WTC11 (cell line): Measurements from ENCODE around the gene MRC2. TPM values are rescaled to one million over a fixed set of nuclear protein-coding genes. Genes with fewer than 3 reads are reported as not detected.

Source experiments
- ATAC-seq: fragments of 200-7000 bp; cut with Tn5 transposase; 2 replicates; pipeline ENCODE4 v1.10.0; 2021; ENCODE audit warnings: mild to moderate bottlenecking, moderate library complexity
- CTCF ChIA-PET: fragments of 300-600 bp; sonication (Branson Sonifier 250); formaldehyde crosslinking; loops from one replicate; lab custom pipeline; 2021; ENCODE audit warnings: antibody characterized with exemption; lab: Charles Lee
- POLR2A ChIA-PET: fragments of 350-600 bp; sonication (Branson Sonifier 250); formaldehyde crosslinking; loops from one replicate; lab custom pipeline; 2021; ENCODE audit warnings: antibody characterized with exemption; lab: Charles Lee
- DNase-seq: peaks from one replicate; pipeline ENCODE4 v3.0.0; 2021; ENCODE audit warnings: low spot score
- H3K27ac Mint-ChIP-seq: 2 replicates; pipeline ENCODE4 v1.8.0; 2021; ENCODE audit warnings: mixed read lengths
- H3K27me3 Mint-ChIP-seq: 2 replicates; pipeline ENCODE4 v1.8.0; 2021; ENCODE audit warnings: low read depth, mild to moderate bottlenecking, moderate library complexity, mixed read lengths
- H3K36me3 Mint-ChIP-seq: 2 replicates; pipeline ENCODE4 v1.8.0; 2021; ENCODE audit warnings: mixed read lengths
- H3K4me1 Mint-ChIP-seq: 2 replicates; pipeline ENCODE4 v1.8.0; 2022; ENCODE audit warnings: mixed read lengths
- H3K4me3 Mint-ChIP-seq: 2 replicates; pipeline ENCODE4 v1.8.0; 2021; ENCODE audit warnings: mild to moderate bottlenecking, moderate library complexity, mixed read lengths
- H3K9me3 Mint-ChIP-seq: 2 replicates; pipeline ENCODE4 v1.8.0; 2021; ENCODE audit warnings: mixed read lengths
- ATF1 ChIP-seq: sonication (generic); formaldehyde crosslinking; IDR thresholded peaks from 2 replicates; pipeline ENCODE4 v1.8.1; 2023; ENCODE audit warnings: mild to moderate bottlenecking, moderate library complexity, missing genetic modification reagents
- CBFB ChIP-seq: sonication (generic); formaldehyde crosslinking; IDR thresholded peaks from 2 replicates; pipeline ENCODE4 v1.8.1; 2022; ENCODE audit warnings: mild to moderate bottlenecking, low read depth, missing genetic modification reagents
- FOXJ3 ChIP-seq: sonication (generic); formaldehyde crosslinking; IDR thresholded peaks from 2 replicates; pipeline ENCODE4 v1.9.0; 2021; ENCODE audit warnings: missing genetic modification reagents, mild to moderate bottlenecking, borderline replicate concordance
- HMGXB4 ChIP-seq: sonication (generic); formaldehyde crosslinking; IDR thresholded peaks from 2 replicates; pipeline ENCODE4 v1.8.1; 2023; ENCODE audit warnings: mild to moderate bottlenecking, moderate library complexity, missing genetic modification reagents
- IRF1 ChIP-seq: sonication (generic); formaldehyde crosslinking; IDR thresholded peaks from 2 replicates; pipeline ENCODE4 v1.8.0; 2023; ENCODE audit warnings: missing genetic modification reagents
- MYBL2 ChIP-seq: sonication (generic); formaldehyde crosslinking; IDR thresholded peaks from 2 replicates; pipeline ENCODE4 v1.8.1; 2023; ENCODE audit warnings: mild to moderate bottlenecking, moderate library complexity, missing genetic modification reagents
- NR1H2 ChIP-seq: sonication (generic); formaldehyde crosslinking; IDR thresholded peaks from 2 replicates; pipeline ENCODE4 v1.9.0; 2021; ENCODE audit warnings: mild to moderate bottlenecking, moderate library complexity, missing genetic modification reagents
- TEAD1 ChIP-seq: sonication (generic); formaldehyde crosslinking; IDR thresholded peaks from 2 replicates; pipeline ENCODE4 v1.8.0; 2022; ENCODE audit warnings: mild to moderate bottlenecking, missing genetic modification reagents
- TP53 ChIP-seq: sonication (generic); formaldehyde crosslinking; IDR thresholded peaks from 2 replicates; pipeline ENCODE4 v1.8.1; 2023; ENCODE audit warnings: mild to moderate bottlenecking, missing genetic modification reagents
- ZNF423 ChIP-seq: fragments of 250-450 bp; sonication (Bioruptor Pico); IDR thresholded peaks from 2 replicates; pipeline ENCODE4 v2.1.2; 2022; ENCODE audit warnings: mild to moderate bottlenecking, moderate library complexity
- ZNF512 ChIP-seq: sonication (generic); formaldehyde crosslinking; IDR thresholded peaks from 2 replicates; pipeline ENCODE4 v1.8.1; 2022; ENCODE audit warnings: missing genetic modification reagents, borderline replicate concordance
- ZSCAN18 ChIP-seq: fragments of 250-450 bp; sonication (Bioruptor Pico); IDR thresholded peaks from 2 replicates; pipeline ENCODE4 v2.1.2; 2022; ENCODE audit warnings: mild to moderate bottlenecking, moderate library complexity
- total RNA-seq: library from RNA; stranded (reverse); gene quantifications from 3 replicates; pipeline ENCODE4 v1.2.3, GENCODE V29; 2021
- TF ChIP-seq, protein P1 (sequence below): sonication (generic); formaldehyde crosslinking; IDR thresholded peaks from 2 replicates; pipeline ENCODE4 v1.8.1; 2023; ENCODE audit warnings: mild to moderate bottlenecking, missing genetic modification reagents
- TF ChIP-seq, protein P2 (sequence below): sonication (generic); formaldehyde crosslinking; IDR thresholded peaks from 2 replicates; pipeline ENCODE4 v1.8.0; 2022; ENCODE audit warnings: missing genetic modification reagents
- TF ChIP-seq, protein P3 (sequence below): sonication (generic); formaldehyde crosslinking; conservative IDR thresholded peaks from 2 replicates; pipeline ENCODE4 v1.8.1; 2022; ENCODE audit warnings: mild to moderate bottlenecking, missing genetic modification reagents
- TF ChIP-seq, protein P4 (sequence below): fragments of 250-450 bp; sonication (Bioruptor Pico); IDR thresholded peaks from 2 replicates; pipeline ENCODE4 v1.9.0; 2021; ENCODE audit warnings: mild to moderate bottlenecking

MRC2 gene
- total RNA-seq, 1 experiment from 2014 or later, result 35.3 TPM

DNA sequence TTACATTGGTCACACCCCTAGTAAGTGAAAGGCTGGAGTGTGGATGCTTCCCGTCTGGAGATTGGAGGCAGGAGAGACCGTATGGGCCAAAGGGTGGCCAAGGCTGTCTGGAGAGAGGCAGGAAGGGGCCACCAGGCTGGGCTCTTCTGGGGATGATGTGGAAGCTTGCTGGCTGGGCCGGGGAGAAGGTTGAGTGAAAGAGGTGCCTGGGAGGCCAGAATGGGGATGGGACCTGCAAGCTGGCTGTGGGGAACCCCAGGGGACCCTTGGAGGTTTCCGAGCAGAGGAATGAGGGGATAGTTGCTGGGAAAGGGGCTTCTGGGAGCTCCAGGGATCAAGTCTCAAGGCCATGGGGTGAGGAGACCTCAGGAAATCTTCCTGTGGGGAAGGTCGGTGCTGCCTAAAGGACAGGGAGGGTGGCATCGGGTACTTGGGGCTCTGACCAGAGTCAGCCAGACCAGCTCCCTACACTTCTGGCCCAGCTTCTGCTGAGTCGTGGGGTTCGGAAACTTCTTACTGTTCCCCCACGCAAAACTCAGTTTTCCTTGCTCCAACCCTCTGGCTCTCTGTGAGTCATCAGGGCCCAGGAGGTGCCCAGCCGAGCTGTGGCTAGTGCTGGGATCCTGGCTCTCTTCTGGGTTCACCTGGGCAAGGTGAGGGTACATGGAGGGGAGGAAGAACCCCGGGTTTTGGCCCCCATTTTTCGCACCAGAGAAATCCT lies 3.1 kb downstream of the MRC2 start (continued):
- TF ChIP-seq HMGXB4, result no peak
- TF ChIP-seq, protein P1, sequence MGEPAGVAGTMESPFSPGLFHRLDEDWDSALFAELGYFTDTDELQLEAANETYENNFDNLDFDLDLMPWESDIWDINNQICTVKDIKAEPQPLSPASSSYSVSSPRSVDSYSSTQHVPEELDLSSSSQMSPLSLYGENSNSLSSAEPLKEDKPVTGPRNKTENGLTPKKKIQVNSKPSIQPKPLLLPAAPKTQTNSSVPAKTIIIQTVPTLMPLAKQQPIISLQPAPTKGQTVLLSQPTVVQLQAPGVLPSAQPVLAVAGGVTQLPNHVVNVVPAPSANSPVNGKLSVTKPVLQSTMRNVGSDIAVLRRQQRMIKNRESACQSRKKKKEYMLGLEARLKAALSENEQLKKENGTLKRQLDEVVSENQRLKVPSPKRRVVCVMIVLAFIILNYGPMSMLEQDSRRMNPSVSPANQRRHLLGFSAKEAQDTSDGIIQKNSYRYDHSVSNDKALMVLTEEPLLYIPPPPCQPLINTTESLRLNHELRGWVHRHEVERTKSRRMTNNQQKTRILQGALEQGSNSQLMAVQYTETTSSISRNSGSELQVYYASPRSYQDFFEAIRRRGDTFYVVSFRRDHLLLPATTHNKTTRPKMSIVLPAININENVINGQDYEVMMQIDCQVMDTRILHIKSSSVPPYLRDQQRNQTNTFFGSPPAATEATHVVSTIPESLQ, result no peak
- TF ChIP-seq ZNF423, result no peak
- no peak for TF ChIP-seq TP53
- no peak for TF ChIP-seq ZSCAN18 (CRISPR knock-in tag)
- TF ChIP-seq FOXJ3 (CRISPR knock-in tag), result no peak
- TF ChIP-seq ZNF512 (CRISPR knock-in tag), result no peak

GRCh38 chr17:62631086-62631935 lies 3.8 kb downstream of the MRC2 start:
- no peak for DNase-seq
- TF ChIP-seq, protein P2, sequence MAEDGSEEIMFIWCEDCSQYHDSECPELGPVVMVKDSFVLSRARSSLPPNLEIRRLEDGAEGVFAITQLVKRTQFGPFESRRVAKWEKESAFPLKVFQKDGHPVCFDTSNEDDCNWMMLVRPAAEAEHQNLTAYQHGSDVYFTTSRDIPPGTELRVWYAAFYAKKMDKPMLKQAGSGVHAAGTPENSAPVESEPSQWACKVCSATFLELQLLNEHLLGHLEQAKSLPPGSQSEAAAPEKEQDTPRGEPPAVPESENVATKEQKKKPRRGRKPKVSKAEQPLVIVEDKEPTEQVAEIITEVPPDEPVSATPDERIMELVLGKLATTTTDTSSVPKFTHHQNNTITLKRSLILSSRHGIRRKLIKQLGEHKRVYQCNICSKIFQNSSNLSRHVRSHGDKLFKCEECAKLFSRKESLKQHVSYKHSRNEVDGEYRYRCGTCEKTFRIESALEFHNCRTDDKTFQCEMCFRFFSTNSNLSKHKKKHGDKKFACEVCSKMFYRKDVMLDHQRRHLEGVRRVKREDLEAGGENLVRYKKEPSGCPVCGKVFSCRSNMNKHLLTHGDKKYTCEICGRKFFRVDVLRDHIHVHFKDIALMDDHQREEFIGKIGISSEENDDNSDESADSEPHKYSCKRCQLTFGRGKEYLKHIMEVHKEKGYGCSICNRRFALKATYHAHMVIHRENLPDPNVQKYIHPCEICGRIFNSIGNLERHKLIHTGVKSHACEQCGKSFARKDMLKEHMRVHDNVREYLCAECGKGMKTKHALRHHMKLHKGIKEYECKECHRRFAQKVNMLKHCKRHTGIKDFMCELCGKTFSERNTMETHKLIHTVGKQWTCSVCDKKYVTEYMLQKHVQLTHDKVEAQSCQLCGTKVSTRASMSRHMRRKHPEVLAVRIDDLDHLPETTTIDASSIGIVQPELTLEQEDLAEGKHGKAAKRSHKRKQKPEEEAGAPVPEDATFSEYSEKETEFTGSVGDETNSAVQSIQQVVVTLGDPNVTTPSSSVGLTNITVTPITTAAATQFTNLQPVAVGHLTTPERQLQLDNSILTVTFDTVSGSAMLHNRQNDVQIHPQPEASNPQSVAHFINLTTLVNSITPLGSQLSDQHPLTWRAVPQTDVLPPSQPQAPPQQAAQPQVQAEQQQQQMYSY, result no peak
- no peak for TF ChIP-seq MYBL2 (CRISPR knock-in tag)
- no peak for TF ChIP-seq CBFB
- no peak for TF ChIP-seq ZSCAN18 (CRISPR knock-in tag)
- TF ChIP-seq, protein P3, sequence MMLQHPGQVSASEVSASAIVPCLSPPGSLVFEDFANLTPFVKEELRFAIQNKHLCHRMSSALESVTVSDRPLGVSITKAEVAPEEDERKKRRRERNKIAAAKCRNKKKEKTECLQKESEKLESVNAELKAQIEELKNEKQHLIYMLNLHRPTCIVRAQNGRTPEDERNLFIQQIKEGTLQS, result no peak
- no peak for TF ChIP-seq NR1H2 (CRISPR knock-in tag)
- no peak for TF ChIP-seq ATF1 (CRISPR knock-in tag)
- TF ChIP-seq TEAD1, result no peak
- no peak for TF ChIP-seq IRF1 (CRISPR knock-in tag)
- TF ChIP-seq, protein P4, sequence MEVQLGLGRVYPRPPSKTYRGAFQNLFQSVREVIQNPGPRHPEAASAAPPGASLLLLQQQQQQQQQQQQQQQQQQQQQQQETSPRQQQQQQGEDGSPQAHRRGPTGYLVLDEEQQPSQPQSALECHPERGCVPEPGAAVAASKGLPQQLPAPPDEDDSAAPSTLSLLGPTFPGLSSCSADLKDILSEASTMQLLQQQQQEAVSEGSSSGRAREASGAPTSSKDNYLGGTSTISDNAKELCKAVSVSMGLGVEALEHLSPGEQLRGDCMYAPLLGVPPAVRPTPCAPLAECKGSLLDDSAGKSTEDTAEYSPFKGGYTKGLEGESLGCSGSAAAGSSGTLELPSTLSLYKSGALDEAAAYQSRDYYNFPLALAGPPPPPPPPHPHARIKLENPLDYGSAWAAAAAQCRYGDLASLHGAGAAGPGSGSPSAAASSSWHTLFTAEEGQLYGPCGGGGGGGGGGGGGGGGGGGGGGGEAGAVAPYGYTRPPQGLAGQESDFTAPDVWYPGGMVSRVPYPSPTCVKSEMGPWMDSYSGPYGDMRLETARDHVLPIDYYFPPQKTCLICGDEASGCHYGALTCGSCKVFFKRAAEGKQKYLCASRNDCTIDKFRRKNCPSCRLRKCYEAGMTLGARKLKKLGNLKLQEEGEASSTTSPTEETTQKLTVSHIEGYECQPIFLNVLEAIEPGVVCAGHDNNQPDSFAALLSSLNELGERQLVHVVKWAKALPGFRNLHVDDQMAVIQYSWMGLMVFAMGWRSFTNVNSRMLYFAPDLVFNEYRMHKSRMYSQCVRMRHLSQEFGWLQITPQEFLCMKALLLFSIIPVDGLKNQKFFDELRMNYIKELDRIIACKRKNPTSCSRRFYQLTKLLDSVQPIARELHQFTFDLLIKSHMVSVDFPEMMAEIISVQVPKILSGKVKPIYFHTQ, result no peak
- CTCF ChIA-PET, result no interaction called here

More at GRCh38 chr17:62631086-62631935, 3.8 kb downstream of the MRC2 start:
- Mint-ChIP-seq H3K4me3 (no peak overlapping the region), H3K9me3 (no peaks in the 10 kb centered on the region), H3K27me3 (peaks cover 4% of the 10 kb centered on the region; the same call in 1 of the 2 replicates), H3K36me3 (no peaks in the 10 kb centered on the region), H3K4me1 (peaks cover 43% of the 10 kb centered on the region), H3K27ac (no peak overlapping the region)
- POLR2A ChIA-PET, result no interaction called here
- no peak for ATAC-seq
